AG09319 (cell line): ENCODE results near the gene ANKRD11.

Source experiments
- DNase-seq: peaks from one replicate; pipeline ENCODE4 v3.0.0-alpha.2; 2010; ENCODE audit warnings: low read depth; ENCODE audit errors: extremely low read depth
- TF ChIP-seq, protein P1 (sequence below): IDR thresholded peaks from 2 replicates; pipeline ENCODE4 v1.5.1; 2011; ENCODE audit warnings: low read depth, mild to moderate bottlenecking, inconsistent platforms, low read length, moderate library complexity

The ANKRD11 gene

GRCh38 chr16:89344846-89345611, 145.3 kb downstream of the ANKRD11 start:
- DNase-seq = no peak

DNA sequence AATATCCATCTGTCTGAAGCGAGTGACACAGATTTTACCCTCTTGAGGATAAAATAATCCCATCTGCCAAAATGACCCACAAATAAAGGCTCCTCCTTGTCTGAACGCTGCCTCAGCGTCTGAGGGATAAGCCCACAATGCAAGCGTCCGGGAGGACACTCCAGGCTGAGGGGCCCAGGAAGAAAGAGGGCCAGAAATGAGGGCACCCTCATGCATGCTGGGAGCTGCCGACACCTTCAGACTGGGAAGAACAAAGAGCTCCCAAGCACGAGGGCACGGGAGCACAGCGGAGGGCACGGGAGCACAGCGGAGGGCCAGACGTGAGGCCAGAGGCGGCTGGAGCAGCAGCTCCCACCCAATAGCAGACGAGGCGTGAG, 145.9 kb downstream of the ANKRD11 start:
- no peak for DNase-seq
- TF ChIP-seq, protein P1, sequence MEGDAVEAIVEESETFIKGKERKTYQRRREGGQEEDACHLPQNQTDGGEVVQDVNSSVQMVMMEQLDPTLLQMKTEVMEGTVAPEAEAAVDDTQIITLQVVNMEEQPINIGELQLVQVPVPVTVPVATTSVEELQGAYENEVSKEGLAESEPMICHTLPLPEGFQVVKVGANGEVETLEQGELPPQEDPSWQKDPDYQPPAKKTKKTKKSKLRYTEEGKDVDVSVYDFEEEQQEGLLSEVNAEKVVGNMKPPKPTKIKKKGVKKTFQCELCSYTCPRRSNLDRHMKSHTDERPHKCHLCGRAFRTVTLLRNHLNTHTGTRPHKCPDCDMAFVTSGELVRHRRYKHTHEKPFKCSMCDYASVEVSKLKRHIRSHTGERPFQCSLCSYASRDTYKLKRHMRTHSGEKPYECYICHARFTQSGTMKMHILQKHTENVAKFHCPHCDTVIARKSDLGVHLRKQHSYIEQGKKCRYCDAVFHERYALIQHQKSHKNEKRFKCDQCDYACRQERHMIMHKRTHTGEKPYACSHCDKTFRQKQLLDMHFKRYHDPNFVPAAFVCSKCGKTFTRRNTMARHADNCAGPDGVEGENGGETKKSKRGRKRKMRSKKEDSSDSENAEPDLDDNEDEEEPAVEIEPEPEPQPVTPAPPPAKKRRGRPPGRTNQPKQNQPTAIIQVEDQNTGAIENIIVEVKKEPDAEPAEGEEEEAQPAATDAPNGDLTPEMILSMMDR = no peak

More at GRCh38 chr16:89344846-89345611, 145.3 kb downstream of the ANKRD11 start:
- TF ChIP-seq, protein P1 = no peak

- TF ChIP-seq, protein P1 = no peak
- no peak for DNase-seq
Measured at GRCh38 chr16:89343501-89344457, 146.6 kb downstream of the ANKRD11 start.

DNA sequence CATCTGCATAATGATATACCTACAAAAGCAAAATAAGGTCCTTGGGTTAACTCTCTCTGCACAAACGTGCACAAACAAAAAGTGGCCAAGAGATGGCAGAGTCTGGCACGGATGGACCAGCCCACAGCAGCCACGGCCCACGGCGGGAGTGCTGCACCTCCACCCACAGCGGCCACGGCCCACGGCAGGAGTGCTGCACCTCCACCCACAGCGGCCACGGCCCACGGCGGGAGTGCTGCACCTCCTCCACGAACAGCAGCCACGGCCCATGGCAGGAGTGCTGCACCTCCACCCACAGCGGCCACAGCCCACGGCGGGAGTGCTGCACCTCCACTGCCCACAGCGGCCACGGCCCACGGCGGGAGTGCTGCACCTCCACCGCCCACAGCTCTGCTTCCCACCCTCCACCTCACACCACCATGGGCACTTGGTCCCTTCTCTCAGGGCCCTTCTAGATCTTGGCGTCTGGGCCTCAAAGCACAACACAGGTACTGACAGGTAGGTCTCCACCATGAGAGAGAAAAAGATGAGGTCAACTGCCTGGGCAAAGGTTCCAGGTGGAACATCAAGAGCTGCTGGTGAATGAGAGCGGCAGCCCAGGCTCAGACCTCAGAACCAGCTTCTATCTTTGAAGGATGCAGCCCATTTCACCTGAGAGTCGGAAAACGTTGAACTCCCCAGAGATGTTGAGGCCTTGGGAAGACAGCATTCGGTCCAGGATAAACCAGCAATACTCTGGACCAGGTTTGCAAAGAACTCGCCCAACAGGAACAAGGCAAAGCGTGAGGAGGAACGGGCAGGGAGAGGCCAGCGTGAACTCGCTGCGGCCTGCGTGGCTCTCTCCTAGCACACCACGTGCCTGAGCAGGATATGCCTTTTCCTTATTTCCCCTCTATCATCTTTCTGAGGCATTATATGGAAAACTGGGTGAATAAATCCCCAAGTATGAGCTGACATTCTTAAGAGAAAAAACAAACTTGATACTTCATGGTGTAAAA, 148.4 kb downstream of the ANKRD11 start:
- DNase-seq = no peak
- TF ChIP-seq, protein P1 = no peak

DNA sequence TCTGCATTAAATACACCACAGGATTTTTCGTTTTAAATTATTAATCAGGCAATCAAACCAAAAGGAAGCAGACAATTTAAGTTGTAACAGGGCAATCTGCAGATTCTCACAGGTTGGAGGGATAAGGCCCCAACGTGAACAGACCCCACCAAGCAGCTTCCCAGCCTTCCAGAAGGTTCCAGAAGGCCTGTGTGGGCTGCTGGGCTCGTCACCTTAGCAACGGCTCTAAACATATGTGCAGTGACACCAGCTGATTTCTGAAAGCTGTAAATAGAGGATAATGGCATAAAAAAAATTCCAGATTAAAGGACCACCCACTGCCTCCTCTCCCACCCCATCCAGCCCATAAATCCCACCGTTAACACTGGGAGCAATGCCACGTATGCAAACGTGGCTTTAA, 149.1 kb downstream of the ANKRD11 start:
- DNase-seq = no peak
- TF ChIP-seq, protein P1 = no peak

DNA sequence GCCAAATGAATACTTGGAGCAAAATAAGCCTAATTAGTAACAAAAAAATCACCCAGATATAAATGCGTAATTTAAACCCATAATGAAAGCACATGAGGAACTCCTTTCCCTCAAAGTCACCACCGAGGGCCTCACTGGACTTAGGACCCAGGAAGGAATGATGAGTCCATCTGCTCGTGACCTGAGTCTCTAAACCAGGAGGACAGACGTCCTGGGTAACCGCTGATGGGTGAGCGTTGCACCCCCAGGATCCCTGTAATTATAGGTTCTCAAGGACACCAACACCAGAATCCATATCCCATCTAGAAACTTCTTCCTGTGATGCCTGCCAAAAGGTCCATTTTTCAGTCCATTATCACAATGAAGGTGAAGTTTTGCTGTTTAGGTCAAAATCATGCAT, 151.5 kb downstream of the ANKRD11 start:
- TF ChIP-seq, protein P1 = no peak
- no peak for DNase-seq
